Right lobe of liver (tissue), 6 donors: Measurements from ENCODE around the gene RPRD1A. TPM values are rescaled to one million over a fixed set of nuclear protein-coding genes. Genes with fewer than 3 reads are reported as not detected.

Experiments
- ATAC-seq, 4 donors: fragments of 200-7000 bp; cut with Tn5 transposase; one replicate each; pipeline ENCODE4 v1.9.1; 2020; ENCODE audit warnings: mild to moderate bottlenecking in 4 of 4, moderate library complexity in 4 of 4
- DNase-seq, 3 donors: peaks; one replicate each; pipeline ENCODE4 v3.0.0-alpha.2; 2020
- H3K27ac ChIP-seq, 3 donors: fragments of 200-600 bp; one replicate each; pipeline ENCODE4 v1.8.0; 2022
- H3K27me3 ChIP-seq, 2 donors: fragments of 200-600 bp; one replicate each; pipeline ENCODE4 v1.8.0; 2022
- H3K36me3 ChIP-seq, 4 donors: fragments of 200-600 bp; sonication (generic) in 1 of 4; one replicate each; pipeline versions ENCODE4 v1.5.1 to v1.8.0; 2017 to 2022; ENCODE audit warnings: control low read depth in 1 of 4
- H3K4me1 ChIP-seq, 4 donors: fragments of 200-600 bp; sonication (generic) in 1 of 4; one replicate each; pipeline versions ENCODE4 v1.5.1 to v1.8.0; 2017 to 2022; ENCODE audit warnings: control low read depth in 1 of 4
- H3K4me3 ChIP-seq, 3 donors: fragments of 200-600 bp; one replicate each; pipeline ENCODE4 v1.8.0; 2022
- H3K9me3 ChIP-seq, 4 donors: fragments of 200-600 bp; sonication (generic) in 1 of 4; one replicate each; pipeline versions ENCODE4 v1.5.1 to v1.8.0; 2017 to 2022; ENCODE audit warnings: control low read depth in 1 of 4
- CTCF ChIP-seq, 4 donors: fragments of 200-600 bp in 3 of 4; fragments of 450-650 bp in 1 of 4; IDR thresholded peaks; one replicate each; pipeline versions ENCODE4 v1.5.1 to v1.8.0; 2016 to 2022; ENCODE audit warnings: antibody characterized with exemption in 4 of 4, mild to moderate bottlenecking in 2 of 4
- POLR2A ChIP-seq: fragments of 450-650 bp; IDR thresholded peaks from one replicate; pipeline ENCODE4 v1.6.1; 2017; ENCODE audit warnings: antibody characterized with exemption, mild to moderate bottlenecking
- WGBS: methylation state at CpG from one replicate; pipeline ENCODE4 v1.1.6; 2018; ENCODE audit warnings: low coverage, low lambda C conversion rate; ENCODE audit not compliant: insufficient coverage; ENCODE audit errors: missing lambda C conversion rate; 5-methylcytosine and 5-hydroxymethylcytosine counted together
- intact Hi-C, 2 donors: fragments of 100-400 bp; cut with DNase I; formaldehyde crosslinking; loops; one replicate each; pipeline versions ENCODE4 v1.11.2 to v1.14.1; 2022
- total RNA-seq, 6 experiments: library from RNA; depleted of rRNA in 2 of 6; stranded (reverse); fragments of >200 nt in 2 of 6; fragmentation: NEBNext Ultra II Directional in 3 of 6; extraction: Animal tissue kit (Norgen Biotek cat#: 25700) in 3 of 6; gene quantifications; one replicate each; pipeline versions ENCODE4 v1.1.0 to v1.2.4, GENCODE V29; 2016 to 2023
- donor health status: DM: no; HTN: yes; CAD: no.
- donor health status: DM: no; HTN: no; CAD: no.
- donor health status: DM: no; HTN: no; CAD: no.
- donor health status: DM: no; HTN: yes; CAD: no.
- donor health status: DM: no; HTN: yes; CAD: no.

The RPRD1A gene
- total RNA-seq, 6 experiments from 2014 or later = 14.4 to 28.6 (median 20.9) TPM

GRCh38 chr18:35949090-35949489 is 118.3 kb downstream of the RPRD1A start:
- no peak overlapping the region for H3K4me3 ChIP-seq
- H3K36me3 ChIP-seq = no peaks in the 10 kb centered on the region
- 30% methylated on average over 6 of the region's 6 CpGs for WGBS
- ATAC-seq = no peak
- H3K4me1 ChIP-seq = peaks cover 0 to 6% (median 3%) of the 10 kb centered on the region in 4 donors
- no peak overlapping the region for H3K27ac ChIP-seq
- no peak for DNase-seq
- intact Hi-C loops = loop anchor here in 1 of 2 donors (5.0 kb wide), 1 partner anchor 192 kb away; no protein-coding TSS in a partner anchor
- TF ChIP-seq POLR2A (no peak), CTCF (IDR thresholded peaks at IDR 0.05) (no peak)
- H3K27me3 ChIP-seq = no peaks in the 10 kb centered on the region
- no peaks in the 10 kb centered on the region for H3K9me3 ChIP-seq

GRCh38 chr18:35948080-35948479 is 119.3 kb downstream of the RPRD1A start:
- Histone ChIP-seq H3K27ac (no peak overlapping the region), H3K4me1 (peaks cover 0 to 6% (median 3%) of the 10 kb centered on the region in 4 donors), H3K36me3 (no peaks in the 10 kb centered on the region), H3K4me3 (no peak overlapping the region), H3K27me3 (no peaks in the 10 kb centered on the region), H3K9me3 (no peaks in the 10 kb centered on the region)
- ATAC-seq (no peak), DNase-seq (no peak)
- TF ChIP-seq CTCF (IDR thresholded peaks at IDR 0.05) (no peak), POLR2A (no peak)
- intact Hi-C loops = loop anchor here in 1 of 2 donors (5.0 kb wide), 1 partner anchor 191 kb away; no protein-coding TSS in a partner anchor
- WGBS = 62% methylated on average over 3 of the region's 3 CpGs

- H3K27ac ChIP-seq = no peak overlapping the region
- no peaks in the 10 kb centered on the region for H3K36me3 ChIP-seq
- TF ChIP-seq CTCF (IDR thresholded peaks at IDR 0.05) = no peak
- H3K27me3 ChIP-seq = no peaks in the 10 kb centered on the region
- no peaks in the 10 kb centered on the region for H3K9me3 ChIP-seq
- 77% methylated on average over 5 of the region's 6 CpGs for WGBS
- intact Hi-C loops = no loop called here
- no peaks in the 10 kb centered on the region for H3K4me1 ChIP-seq
- H3K4me3 ChIP-seq = no peak overlapping the region
- ATAC-seq = no peak
- no peak for DNase-seq
Observed at GRCh38 chr18:35942661-35943060, 124.7 kb downstream of the RPRD1A start.

GRCh38 chr18:35942133-35942532 is 125.2 kb downstream of the RPRD1A start:
- no peak for DNase-seq
- H3K27ac ChIP-seq = no peak overlapping the region
- no peaks in the 10 kb centered on the region for H3K36me3 ChIP-seq
- no peaks in the 10 kb centered on the region for H3K27me3 ChIP-seq
- no peaks in the 10 kb centered on the region for H3K9me3 ChIP-seq
- intact Hi-C loops = no loop called here
- TF ChIP-seq POLR2A (no peak), CTCF (IDR thresholded peaks at IDR 0.05) (no peak)
- H3K4me1 ChIP-seq = no peaks in the 10 kb centered on the region
- H3K4me3 ChIP-seq = no peak overlapping the region
- ATAC-seq = no peak

GRCh38 chr18:35941299-35941698 is 126.1 kb downstream of the RPRD1A start:
- H3K27ac ChIP-seq = no peak overlapping the region
- no peaks in the 10 kb centered on the region for H3K27me3 ChIP-seq
- no peaks in the 10 kb centered on the region for H3K36me3 ChIP-seq
- 73% methylated on average over 6 of the region's 6 CpGs for WGBS
- TF ChIP-seq POLR2A (no peak), CTCF (IDR thresholded peaks at IDR 0.05) (no peak)
- H3K4me3 ChIP-seq = no peak overlapping the region
- H3K4me1 ChIP-seq = no peaks in the 10 kb centered on the region
- intact Hi-C loops = no loop called here
- no peak for DNase-seq
- ATAC-seq = no peak
- no peaks in the 10 kb centered on the region for H3K9me3 ChIP-seq
